Measurements from ENCODE around the gene NEK5.
A peak's percentile ranks its signal among the peaks of the same experiment; 100 is the strongest.
"Not testable (repeated sequence)": the region's sequence is repeated elsewhere in the genome, so short reads cannot be mapped to it uniquely, and the experiment has no call there.

Gene NEK5

GRCh38 chr13:52128714-52129700 lies at the start of gene NEK5:
TSS of gene NEK5 (minus strand) at chr13:52129073. CDS start at chr13:52127482, 1,591 bp downstream.
- TF ChIP-seq, protein P1, sequence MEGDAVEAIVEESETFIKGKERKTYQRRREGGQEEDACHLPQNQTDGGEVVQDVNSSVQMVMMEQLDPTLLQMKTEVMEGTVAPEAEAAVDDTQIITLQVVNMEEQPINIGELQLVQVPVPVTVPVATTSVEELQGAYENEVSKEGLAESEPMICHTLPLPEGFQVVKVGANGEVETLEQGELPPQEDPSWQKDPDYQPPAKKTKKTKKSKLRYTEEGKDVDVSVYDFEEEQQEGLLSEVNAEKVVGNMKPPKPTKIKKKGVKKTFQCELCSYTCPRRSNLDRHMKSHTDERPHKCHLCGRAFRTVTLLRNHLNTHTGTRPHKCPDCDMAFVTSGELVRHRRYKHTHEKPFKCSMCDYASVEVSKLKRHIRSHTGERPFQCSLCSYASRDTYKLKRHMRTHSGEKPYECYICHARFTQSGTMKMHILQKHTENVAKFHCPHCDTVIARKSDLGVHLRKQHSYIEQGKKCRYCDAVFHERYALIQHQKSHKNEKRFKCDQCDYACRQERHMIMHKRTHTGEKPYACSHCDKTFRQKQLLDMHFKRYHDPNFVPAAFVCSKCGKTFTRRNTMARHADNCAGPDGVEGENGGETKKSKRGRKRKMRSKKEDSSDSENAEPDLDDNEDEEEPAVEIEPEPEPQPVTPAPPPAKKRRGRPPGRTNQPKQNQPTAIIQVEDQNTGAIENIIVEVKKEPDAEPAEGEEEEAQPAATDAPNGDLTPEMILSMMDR (IDR thresholded peaks at IDR 0.05; ENCODE audit: insufficient read depth, missing control alignments): peak; percentile 67
- FAIRE-seq (no peak), DNase-seq (ENCODE audit: insufficient read length, low spot score) (peak; percentile 72)

DNA sequence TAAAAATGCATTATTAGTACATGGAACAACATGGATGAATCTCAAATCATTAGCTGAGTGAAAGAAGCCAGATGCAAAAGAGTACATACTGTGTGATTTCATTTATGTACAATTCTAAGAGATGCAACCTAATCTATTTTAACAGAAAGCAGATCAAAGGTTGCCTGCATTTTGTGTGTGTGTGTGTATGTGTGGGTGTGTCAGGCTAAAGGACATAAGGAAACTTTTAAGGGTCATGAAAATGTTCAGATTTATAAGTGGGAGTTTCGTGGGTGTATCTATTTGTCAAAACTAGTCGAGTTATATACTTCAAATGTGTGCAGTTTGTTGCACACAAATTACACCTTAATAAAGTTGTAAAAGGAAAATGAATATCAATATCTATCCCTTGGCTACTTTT lies 48.4 kb upstream of the NEK5 start:
- peak; percentile 66 for FAIRE-seq
- TF ChIP-seq, protein P1 (IDR thresholded peaks at IDR 0.05; ENCODE audit: insufficient read depth, missing control alignments): no peak

DNA sequence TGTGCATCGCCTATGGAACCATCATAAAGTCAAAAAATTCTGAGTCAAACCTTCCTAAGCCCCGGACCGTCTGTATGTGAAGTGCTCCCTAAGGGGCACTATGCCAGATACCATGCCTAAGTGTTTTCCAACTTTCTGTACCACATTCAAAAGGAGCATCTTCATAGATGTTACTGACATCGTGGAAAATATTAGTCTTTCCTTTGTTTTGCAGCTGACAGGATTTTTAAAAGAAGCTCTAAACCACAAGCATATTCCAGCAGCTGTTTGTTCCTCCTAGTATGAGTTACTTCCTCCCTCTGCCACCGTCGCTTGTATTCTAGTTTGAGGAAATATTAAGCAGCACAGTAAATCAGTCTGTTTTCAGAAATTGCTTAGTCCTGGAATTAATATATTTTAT lies 45.1 kb upstream of the NEK5 start:
- FAIRE-seq; DNase-seq (ENCODE audit: insufficient read length, low spot score): not testable (repeated sequence)

More for the DNA sequence above, 48.4 kb upstream of the NEK5 start:
- DNase-seq (ENCODE audit: insufficient read length, low spot score): no peak

GRCh38 chr13:52173373-52173772 lies 44.5 kb upstream of the NEK5 start:
- no peak for DNase-seq (ENCODE audit: insufficient read length, low spot score)
- no peak for FAIRE-seq
- TF ChIP-seq, protein P1 (IDR thresholded peaks at IDR 0.05; ENCODE audit: insufficient read depth, missing control alignments): no peak

GRCh38 chr13:52171686-52172085 lies 42.8 kb upstream of the NEK5 start:
- not testable (repeated sequence) for DNase-seq (ENCODE audit: insufficient read length, low spot score); FAIRE-seq

DNA sequence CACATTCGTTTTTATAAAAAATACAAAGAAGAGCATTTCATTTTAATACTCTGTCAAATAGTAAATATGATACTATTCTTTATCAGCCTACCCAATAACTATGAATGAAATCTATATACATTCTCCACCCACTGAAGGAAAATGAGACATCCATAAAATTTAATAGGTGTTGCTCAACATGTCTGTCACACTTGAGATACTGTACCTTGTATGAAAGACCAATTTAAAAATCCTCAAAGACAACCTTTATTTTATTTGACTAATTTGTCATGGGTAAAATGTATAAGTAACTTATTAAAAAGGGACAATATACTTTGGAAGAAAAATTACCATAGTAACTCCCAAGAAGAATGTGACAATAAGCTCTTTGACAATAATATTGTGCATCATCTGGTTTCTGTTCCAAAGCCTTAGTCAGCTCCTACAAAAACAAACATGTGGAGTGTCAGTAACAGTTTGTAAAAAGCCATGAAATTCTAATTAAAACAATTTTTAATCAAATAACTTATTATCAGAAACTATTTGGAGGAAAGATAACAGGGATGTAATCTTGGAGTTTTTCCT lies 42.0 kb upstream of the NEK5 start:
- not testable (repeated sequence) for FAIRE-seq; DNase-seq (ENCODE audit: insufficient read length, low spot score)

GRCh38 chr13:52169839-52170238 lies 41.0 kb upstream of the NEK5 start:
- FAIRE-seq (no peak), DNase-seq (ENCODE audit: insufficient read length, low spot score) (no peak)
- TF ChIP-seq, protein P1 (IDR thresholded peaks at IDR 0.05; ENCODE audit: insufficient read depth, missing control alignments): no peak

GRCh38 chr13:52165411-52165810 lies 36.5 kb upstream of the NEK5 start:
- FAIRE-seq (no peak), DNase-seq (ENCODE audit: insufficient read length, low spot score) (no peak)
- TF ChIP-seq, protein P1 (IDR thresholded peaks at IDR 0.05; ENCODE audit: insufficient read depth, missing control alignments): no peak

All from D721Med (cell line).